ENCODE measurements around the gene LFNG.

- TF ChIP-seq CTCF (IDR thresholded peaks at IDR 0.05) = no peak
- peak in 1 of 3 donors; percentile 45 for TF ChIP-seq POLR2AphosphoS5 (IDR thresholded peaks at IDR 0.05)
- no peak for TF ChIP-seq POLR2A (IDR thresholded peaks at IDR 0.05)
Measured at GRCh38 chr7:2521952-2522591, 2.5 kb downstream of the LFNG start.
